Fibroblast of mammary gland (primary cell): ENCODE data around the gene ADGRF3.
"Not testable (repeated sequence)": the region's sequence is repeated elsewhere in the genome, so short reads cannot be mapped to it uniquely, and the experiment has no call there.

Source experiments
- DNase-seq: peaks from one replicate; pipeline ENCODE4 v3.0.0-alpha.2; 2010; ENCODE audit warnings: low read depth
- H3K4me3 ChIP-seq: 2 replicates; pipeline ENCODE4 v1.5.1; 2011; ENCODE audit warnings: low read depth, mild to moderate bottlenecking, low read length, moderate library complexity; ENCODE audit not compliant: control insufficient read depth
- CTCF ChIP-seq: conservative IDR thresholded peaks from 2 replicates; pipeline ENCODE4 v1.5.1; 2011; ENCODE audit warnings: low read depth, low read length, inconsistent platforms; ENCODE audit not compliant: control insufficient read depth, insufficient read depth

Gene ADGRF3

GRCh38 chr2:26359886-26360473 is 13.4 kb upstream of the ADGRF3 start:
- no peak for DNase-seq
- TF ChIP-seq CTCF, result no peak
- H3K4me3 ChIP-seq, result no peak overlapping the region

GRCh38 chr2:26356771-26357170 is 10.2 kb upstream of the ADGRF3 start:
- no peak for DNase-seq
- no peak overlapping the region for H3K4me3 ChIP-seq
- no peak for TF ChIP-seq CTCF

- no peak overlapping the region for H3K4me3 ChIP-seq
- no peak for DNase-seq
- no peak for TF ChIP-seq CTCF
Observed at GRCh38 chr2:26356111-26356510, 9.5 kb upstream of the ADGRF3 start.

- H3K4me3 ChIP-seq, result no peak overlapping the region
- TF ChIP-seq CTCF, result no peak
- peak; percentile 97 for DNase-seq
Observed at GRCh38 chr2:26355038-26355995, 8.7 kb upstream of the ADGRF3 start.

GRCh38 chr2:26354469-26354868 is 7.9 kb upstream of the ADGRF3 start:
- DNase-seq, H3K4me3 ChIP-seq: not testable (repeated sequence)

GRCh38 chr2:26352892-26353291 is 6.3 kb upstream of the ADGRF3 start:
- H3K4me3 ChIP-seq, result no peak overlapping the region
- peak; percentile 69 for DNase-seq
- TF ChIP-seq CTCF, result no peak

- no peak overlapping the region for H3K4me3 ChIP-seq
- no peak for DNase-seq
- TF ChIP-seq CTCF, result no peak
Observed at GRCh38 chr2:26351375-26352090, 4.9 kb upstream of the ADGRF3 start.
